Measurements from ENCODE around the gene IL17RC. TPM values are rescaled to one million over a fixed set of nuclear protein-coding genes. Genes with fewer than 3 reads are reported as not detected.
"Not testable (repeated sequence)": the region's sequence is repeated elsewhere in the genome, so short reads cannot be mapped to it uniquely, and the experiment has no call there.

IL17RC gene
- total and polyA plus RNA-seq, 8 donors: 11.9 to 55.7 (median 16.8) TPM

GRCh38 chr3:9893739-9894138 lies 23.2 kb upstream of the IL17RC start:
- no peak overlapping the region for H3K27ac ChIP-seq
- intact Hi-C loops (cut with DNase I): no loop called here
- H3K27me3 ChIP-seq: no peaks in the 10 kb centered on the region
- H3K4me1 ChIP-seq: peaks cover 16 to 26% (median 17%) of the 10 kb centered on the region in 3 donors
- no peak for FAIRE-seq
- TF ChIP-seq CTCF (IDR thresholded peaks at IDR 0.05): no peak
- no peak for ATAC-seq
- no peak overlapping the region for H3K4me3 ChIP-seq
- H3K36me3 ChIP-seq: peaks cover 0 to 5% (median 0%) of the 10 kb centered on the region in 3 donors
- 89 to 94% methylated on average over 1 of the region's 1 CpG for WGBS, 2 donors
- H3K9me3 ChIP-seq: no peaks in the 10 kb centered on the region
- DNase-seq: no peak

GRCh38 chr3:9895715-9896114 lies 21.2 kb upstream of the IL17RC start:
- H3K36me3 ChIP-seq; H3K27ac ChIP-seq; DNase-seq; ATAC-seq; H3K4me3 ChIP-seq; H3K9me3 ChIP-seq; intact Hi-C loops (cut with DNase I); FAIRE-seq; H3K27me3 ChIP-seq: not testable (repeated sequence)
- peaks cover 22 to 29% (median 22%) of the 10 kb centered on the region in 3 donors for H3K4me1 ChIP-seq
- WGBS, 2 donors: 96 to 97% methylated on average over 3 of the region's 3 CpGs

- WGBS, 2 donors: 86 to 89% methylated on average over 10 of the region's 10 CpGs
- H3K4me1 ChIP-seq: peaks cover 21 to 29% (median 29%) of the 10 kb centered on the region in 3 donors
- not testable (repeated sequence) for FAIRE-seq
These were observed 20.0 kb upstream of the IL17RC start for GRCh38 chr3:9896755-9897407.

GRCh38 chr3:9897408-9898372 lies 19.2 kb upstream of the IL17RC start:
- TF ChIP-seq CTCF (IDR thresholded peaks at IDR 0.05): no peak
- ATAC-seq (peak; percentile 87 to 90 (median 89)), FAIRE-seq (no peak), DNase-seq (peak in 5 of 6 donors; percentile 75 to 89 (median 80))
- 19 to 23% methylated on average over 4 of the region's 4 CpGs for WGBS, 2 donors
- H3K9me3 ChIP-seq: no peaks in the 10 kb centered on the region
- intact Hi-C loops (cut with DNase I): no loop called here
- peaks cover 27 to 32% (median 31%) of the 10 kb centered on the region in 3 donors for H3K4me1 ChIP-seq
- H3K27me3 ChIP-seq: no peaks in the 10 kb centered on the region
- peak overlapping the region; percentile 56 to 89 (median 74) for H3K27ac ChIP-seq
- H3K4me3 ChIP-seq: no peak overlapping the region
- peaks cover 0 to 5% (median 0%) of the 10 kb centered on the region in 3 donors for H3K36me3 ChIP-seq

More at GRCh38 chr3:9896755-9897407, 20.0 kb upstream of the IL17RC start:
- H3K27me3 ChIP-seq; H3K9me3 ChIP-seq; H3K4me3 ChIP-seq; DNase-seq; H3K36me3 ChIP-seq; ATAC-seq; intact Hi-C loops (cut with DNase I): not testable (repeated sequence)
- peak overlapping the region; percentile 56 to 89 (median 74) for H3K27ac ChIP-seq

GRCh38 chr3:9898467-9899241 lies 18.2 kb upstream of the IL17RC start:
- Histone ChIP-seq H3K27ac (peak overlapping the region; percentile 49 to 89 (median 70)), H3K4me3 (no peak overlapping the region), H3K27me3 (no peaks in the 10 kb centered on the region), H3K4me1 (peaks cover 29 to 35% (median 35%) of the 10 kb centered on the region in 3 donors), H3K9me3 (no peaks in the 10 kb centered on the region), H3K36me3 (no peaks in the 10 kb centered on the region)
- no peak for FAIRE-seq
- TF ChIP-seq CTCF (IDR thresholded peaks at IDR 0.05): no peak
- 15 to 20% methylated on average over 8 of the region's 8 CpGs for WGBS, 2 donors
- DNase-seq: peak in 2 of 6 donors; percentile 51 to 57
- ATAC-seq: peak; percentile 7 to 15 (median 9)
- intact Hi-C loops (cut with DNase I): no loop called here

Measured in pancreas (tissue), 10 donors.